NCI-H2171 (cell line): ENCODE measurements around the gene ADGRG2.

Source experiments
- DNase-seq: peaks from one replicate; lab custom pipeline; 2025; lab: John Stamatoyannopoulos, UW

ADGRG2 gene

DNA sequence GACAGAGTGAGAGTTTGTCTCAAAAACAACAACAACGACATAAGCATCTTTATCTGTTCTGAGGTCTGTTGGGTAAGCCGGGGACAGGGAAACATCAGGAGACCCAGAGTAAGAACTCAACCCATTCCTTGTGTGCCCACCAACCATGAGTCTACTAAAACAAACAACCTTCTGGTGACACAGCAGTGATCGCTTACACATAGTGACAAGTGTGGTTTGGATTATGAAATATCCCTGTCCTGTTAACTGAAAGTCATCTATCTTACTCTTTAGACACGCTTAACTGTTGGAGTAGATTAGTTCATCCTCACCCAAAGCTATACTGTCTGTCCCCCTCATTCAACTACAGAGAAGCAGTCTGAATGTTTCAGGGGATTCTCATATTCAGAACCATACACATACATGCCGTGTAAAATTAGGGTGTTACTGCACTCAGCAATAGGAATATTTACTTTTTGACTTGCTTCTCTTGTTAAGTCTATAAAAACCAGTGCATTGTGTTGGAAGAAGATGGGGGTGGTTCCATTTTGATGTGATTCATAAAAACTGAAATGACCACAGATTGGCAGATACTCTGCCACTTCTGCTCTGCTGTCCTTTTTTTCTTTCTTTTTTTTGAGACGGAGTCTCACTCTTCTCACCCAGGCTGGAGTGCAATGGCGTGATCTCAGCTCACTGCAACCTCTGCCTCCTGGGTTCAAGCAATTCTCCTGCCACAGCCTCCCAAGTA is 165.8 kb downstream of the ADGRG2 start:
- no peak for DNase-seq

DNA sequence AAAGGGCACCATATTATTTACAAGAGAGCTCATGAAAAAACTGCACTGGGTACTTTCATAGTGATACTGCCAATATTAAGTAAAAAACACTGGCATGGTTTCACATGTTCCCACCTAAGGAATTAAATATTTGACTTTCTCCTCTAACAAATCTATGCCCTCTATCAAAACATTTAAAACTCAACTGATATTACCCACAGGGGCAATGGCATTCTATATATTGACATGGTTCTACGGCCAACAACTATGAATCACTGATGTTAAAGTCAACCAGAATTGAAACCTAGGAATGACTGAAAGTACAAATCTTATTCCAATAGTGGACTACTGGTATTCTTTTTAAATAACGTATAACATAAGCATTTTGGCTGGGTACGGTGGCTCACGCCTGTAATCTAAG is 166.6 kb downstream of the ADGRG2 start:
- DNase-seq: no peak

DNA sequence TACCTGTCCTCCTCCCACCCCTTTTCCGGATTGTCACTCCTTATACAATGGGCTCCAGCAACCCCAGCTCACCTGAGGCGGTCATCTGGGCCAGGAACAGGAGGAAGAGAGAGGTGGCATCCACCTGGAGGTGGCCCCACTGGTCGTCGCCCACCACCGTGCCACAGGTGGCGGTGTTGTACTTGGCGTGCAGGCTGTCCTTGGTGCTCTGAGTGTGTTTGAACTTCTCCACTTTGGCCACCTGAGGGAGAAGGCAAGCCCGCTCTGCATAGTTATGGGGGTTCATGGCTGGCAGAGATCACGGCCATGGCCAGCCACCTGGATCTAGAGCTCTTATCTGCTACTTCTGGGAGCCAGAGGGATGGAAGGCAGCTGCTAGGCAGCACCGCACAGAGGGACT is 171.2 kb downstream of the ADGRG2 start:
- DNase-seq: no peak

DNA sequence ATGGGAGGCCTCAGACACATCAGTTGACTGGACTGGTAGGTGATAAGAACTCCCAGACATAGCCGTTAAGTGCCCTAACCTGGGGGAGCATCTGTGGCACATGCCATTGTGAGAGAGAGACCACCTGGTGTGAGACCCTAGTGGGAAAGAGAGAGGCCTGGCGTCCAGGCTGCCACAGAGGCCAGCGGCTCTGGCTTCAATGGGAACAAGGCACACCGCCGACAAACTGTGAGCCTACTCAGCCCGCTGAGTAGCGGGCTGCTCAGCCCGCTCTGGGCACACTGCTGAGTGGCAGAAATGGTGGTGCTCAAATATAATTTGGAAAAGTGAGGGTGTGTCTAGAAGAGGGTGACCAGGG is 172.3 kb downstream of the ADGRG2 start:
- no peak for DNase-seq

DNA sequence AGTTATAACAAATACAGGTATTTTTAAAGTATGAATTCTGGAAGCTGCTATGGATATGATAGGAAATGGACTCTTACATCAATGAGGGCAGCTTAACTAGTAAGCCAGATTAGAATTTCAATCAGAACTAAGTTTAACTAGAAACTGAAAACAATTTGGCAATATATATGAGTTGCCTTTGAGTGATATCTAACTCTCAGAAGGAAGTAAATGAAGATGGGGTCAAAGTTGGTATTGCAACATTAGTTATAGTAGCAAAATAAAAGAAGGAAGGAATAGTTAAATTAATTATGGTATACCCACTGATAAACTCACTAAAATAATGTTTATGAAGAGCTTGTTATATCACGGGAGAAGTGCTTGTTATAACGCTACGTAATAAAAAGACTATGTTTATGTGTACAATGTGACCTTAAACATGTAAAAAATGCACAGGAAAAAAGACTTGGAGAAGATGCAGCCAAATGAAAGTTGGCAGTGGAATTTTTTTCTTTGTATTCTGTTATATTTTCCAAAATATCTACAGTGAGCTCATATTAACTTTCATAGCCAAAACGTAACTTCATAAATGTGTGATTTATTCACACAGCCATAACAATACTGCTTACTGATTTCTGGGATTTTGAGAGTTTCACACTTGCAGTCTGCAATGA is 172.9 kb downstream of the ADGRG2 start:
- DNase-seq: no peak

DNA sequence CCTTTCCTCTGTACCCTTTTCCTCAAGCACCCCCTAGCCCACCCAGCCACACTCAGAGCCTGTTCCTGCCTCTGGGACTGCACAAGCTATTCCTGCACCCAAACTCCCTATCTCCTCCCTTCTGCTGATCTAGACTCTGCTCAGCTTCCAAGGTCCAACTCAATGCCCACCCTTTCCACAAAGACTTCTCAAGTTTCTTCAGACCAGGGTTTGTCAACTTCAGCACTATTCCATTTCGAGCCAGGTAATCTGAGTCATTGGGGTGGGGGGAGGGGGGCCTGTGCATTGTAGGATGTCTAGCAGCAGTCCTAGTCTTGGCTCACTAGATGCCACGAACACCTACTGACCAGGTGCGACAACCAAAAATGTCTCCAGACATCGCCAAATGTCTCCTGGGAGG is 175.7 kb downstream of the ADGRG2 start:
- DNase-seq: no peak

DNA sequence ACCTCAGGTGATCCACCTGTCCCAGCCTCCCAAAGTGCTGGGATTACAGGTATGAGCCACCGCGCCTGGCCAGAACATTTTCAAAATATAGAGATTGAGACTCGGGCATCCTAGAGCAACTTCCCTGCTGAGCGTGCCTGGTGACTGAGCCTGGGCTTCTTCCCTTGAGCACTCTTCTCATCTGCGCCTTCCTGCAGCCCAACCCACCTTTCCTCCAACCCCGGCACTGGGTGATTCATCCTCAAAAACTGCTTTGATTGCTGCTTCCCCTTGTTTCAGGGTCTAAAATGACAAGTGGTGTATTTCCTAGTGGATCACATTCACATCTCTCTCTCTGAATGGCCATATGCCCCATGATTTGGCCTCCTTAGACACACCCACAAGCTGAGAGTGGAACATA is 176.1 kb downstream of the ADGRG2 start:
- DNase-seq: no peak

DNA sequence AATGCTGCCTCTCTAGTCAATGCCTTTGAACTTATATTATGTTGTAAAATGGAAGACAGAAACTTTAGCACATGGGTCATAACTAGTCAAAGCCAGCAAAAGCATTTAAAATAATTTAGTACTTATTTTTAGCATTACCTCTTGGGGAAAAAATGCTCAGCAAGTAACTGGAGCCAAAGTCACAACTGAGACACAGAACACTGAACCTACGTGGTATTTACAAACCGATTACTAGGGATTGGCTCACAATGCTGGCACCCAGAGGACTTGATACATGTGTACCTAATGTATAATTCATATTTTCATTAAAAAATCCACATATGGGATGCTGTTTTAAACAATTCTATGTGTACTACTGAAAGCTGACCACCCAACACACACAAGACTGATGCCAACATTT is 176.8 kb downstream of the ADGRG2 start:
- DNase-seq: no peak

DNA sequence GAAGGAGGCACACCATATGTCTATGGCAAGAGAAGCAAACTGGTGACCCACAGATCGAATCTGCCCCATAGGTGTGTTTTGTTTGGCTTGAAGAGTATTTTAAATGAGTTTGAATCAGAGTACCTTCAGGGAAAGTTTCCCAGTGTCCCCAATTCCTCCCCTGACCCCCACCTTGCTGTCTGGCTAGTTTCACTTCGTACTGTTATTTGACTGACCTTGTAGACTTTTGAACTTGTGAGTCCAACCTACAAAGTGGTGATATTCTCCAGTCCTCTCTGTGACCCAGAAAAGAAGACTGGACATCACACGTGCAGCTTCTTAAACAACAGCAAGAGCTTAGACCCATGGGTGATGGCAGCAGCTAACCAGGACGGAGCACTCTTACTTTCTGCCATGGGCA is 177.8 kb downstream of the ADGRG2 start:
- no peak for DNase-seq

DNA sequence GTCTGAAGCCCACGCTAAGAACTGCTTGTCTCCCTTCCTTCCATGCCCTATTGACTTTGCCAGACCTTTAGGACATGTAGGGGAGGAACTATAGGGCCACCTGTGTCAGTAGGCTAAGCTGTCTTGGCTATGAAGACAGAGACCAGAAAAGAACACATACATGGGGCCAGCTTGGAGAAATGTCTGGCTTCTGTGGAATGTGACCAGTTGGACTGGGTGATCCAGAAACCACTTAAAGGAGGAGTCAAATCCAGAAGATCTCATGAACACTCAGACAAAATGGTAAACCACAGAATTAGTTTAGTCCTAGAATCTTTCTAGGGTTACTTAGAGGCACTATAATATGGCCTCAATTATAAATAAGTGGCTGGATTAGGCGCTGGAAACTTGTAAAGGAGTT is 180.4 kb downstream of the ADGRG2 start:
- DNase-seq: no peak
